Pancreas (tissue), 10 donors: ENCODE results near the gene C1orf167. TPM values are rescaled to one million over a fixed set of nuclear protein-coding genes. Genes with fewer than 3 reads are reported as not detected.

Source experiments
- ATAC-seq, 4 donors: fragments of 200-7000 bp; cut with Tn5 transposase; one replicate each; pipeline versions ENCODE4 v1.8.0 to v1.9.1; 2020; ENCODE audit warnings: mild to moderate bottlenecking in 4 of 4, moderate library complexity in 4 of 4
- DNase-seq, 6 donors: peaks; one replicate each; pipeline ENCODE4 v3.0.0-alpha.2; 2020
- FAIRE-seq: peaks from 2 replicates; lab custom pipeline; 2012; peaks lifted over from hg19 to GRCh38; lab: Jason Lieb, UNC
- H3K27ac ChIP-seq, 4 donors: fragments of 200-600 bp; sonication (generic); 1 replicate in 3 of 4; 2 replicates in 1 of 4; pipeline versions ENCODE4 v1.5.0 to v1.8.0; 2020
- H3K27me3 ChIP-seq, 4 donors: fragments of 200-600 bp; one replicate each; pipeline ENCODE4 v1.8.0; 2021
- H3K36me3 ChIP-seq, 3 donors: fragments of 200-600 bp; sonication (generic) in 1 of 3; one replicate each; pipeline versions ENCODE4 v1.5.0 to v1.8.0; 2020 to 2021
- H3K4me1 ChIP-seq, 3 donors: fragments of 200-600 bp; one replicate each; pipeline ENCODE4 v1.8.0; 2021
- H3K4me3 ChIP-seq, 4 donors: fragments of 200-600 bp; sonication (generic) in 2 of 4; one replicate each; pipeline versions ENCODE4 v1.5.0 to v1.8.0; 2020 to 2021
- H3K9me3 ChIP-seq, 4 donors: fragments of 200-600 bp; one replicate each; pipeline ENCODE4 v1.8.0; 2021
- WGBS, 2 donors: extraction: QIAGEN DNeasy Blood & Tissue Kit; methylation state at CpG; one replicate each; pipeline ENCODE4 v1.1.7; 2013; 5-methylcytosine and 5-hydroxymethylcytosine counted together
- intact Hi-C, 3 donors: fragments of 100-400 bp; cut with DNase I; formaldehyde crosslinking; loops; one replicate each; pipeline versions ENCODE4 v1.11.1 to v1.14.2; 2022
- polyA plus RNA-seq, 2 donors: library from polyadenylated mRNA; stranded (reverse); fragments of 200-250 nt; gene quantifications; one replicate each; pipeline ENCODE4 v1.2.3, GENCODE V29; 2013
- total RNA-seq, 6 donors: library from RNA; stranded (reverse); fragmentation: NEBNext Ultra II Directional in 4 of 6; extraction: Animal tissue kit (Norgen Biotek cat#: 25700) in 4 of 6; gene quantifications; one replicate each; pipeline versions ENCODE4 v1.2.1 to v1.2.4, GENCODE V29; 2021 to 2023
- TF ChIP-seq, protein P1 (sequence below), 4 donors: fragments of 200-600 bp; sonication (generic) in 3 of 4; IDR thresholded peaks; one replicate each; pipeline versions ENCODE4 v1.5.0 to v1.8.0; 2021; ENCODE audit warnings: antibody characterized with exemption in 4 of 4
- donor health status: healthy with polysubstance abuse.
- donor health status: DM: no; HTN: no; CAD: no; lungs with moderate emphysema.
- donor health status: DM: no; HTN: no; CAD: no.
- donor health status: control.
- donor health status: control.
- donor health status: Bipolar disorder and iron deficiency.
- donor health status: DM: yes; HTN: yes; CAD: no.
- donor health status: DM: no; HTN: no; CAD: no.
- donor health status: DM: no; HTN: no; CAD: no.
- donor health status: DM: yes; HTN: yes; CAD: no.

The C1orf167 gene
- total and polyA plus RNA-seq, 8 donors = 0.37 to 1.4 (median 0.85) TPM; not detected in 5

GRCh38 chr1:11719313-11720032 lies 42.5 kb upstream of the C1orf167 start:
- 8 to 10% methylated on average over 43 to 44 of the region's 44 CpGs for WGBS, 2 donors
- TF ChIP-seq, protein P1, sequence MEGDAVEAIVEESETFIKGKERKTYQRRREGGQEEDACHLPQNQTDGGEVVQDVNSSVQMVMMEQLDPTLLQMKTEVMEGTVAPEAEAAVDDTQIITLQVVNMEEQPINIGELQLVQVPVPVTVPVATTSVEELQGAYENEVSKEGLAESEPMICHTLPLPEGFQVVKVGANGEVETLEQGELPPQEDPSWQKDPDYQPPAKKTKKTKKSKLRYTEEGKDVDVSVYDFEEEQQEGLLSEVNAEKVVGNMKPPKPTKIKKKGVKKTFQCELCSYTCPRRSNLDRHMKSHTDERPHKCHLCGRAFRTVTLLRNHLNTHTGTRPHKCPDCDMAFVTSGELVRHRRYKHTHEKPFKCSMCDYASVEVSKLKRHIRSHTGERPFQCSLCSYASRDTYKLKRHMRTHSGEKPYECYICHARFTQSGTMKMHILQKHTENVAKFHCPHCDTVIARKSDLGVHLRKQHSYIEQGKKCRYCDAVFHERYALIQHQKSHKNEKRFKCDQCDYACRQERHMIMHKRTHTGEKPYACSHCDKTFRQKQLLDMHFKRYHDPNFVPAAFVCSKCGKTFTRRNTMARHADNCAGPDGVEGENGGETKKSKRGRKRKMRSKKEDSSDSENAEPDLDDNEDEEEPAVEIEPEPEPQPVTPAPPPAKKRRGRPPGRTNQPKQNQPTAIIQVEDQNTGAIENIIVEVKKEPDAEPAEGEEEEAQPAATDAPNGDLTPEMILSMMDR (IDR thresholded peaks at IDR 0.05) = peak; percentile 91 to 97 (median 94)

DNA sequence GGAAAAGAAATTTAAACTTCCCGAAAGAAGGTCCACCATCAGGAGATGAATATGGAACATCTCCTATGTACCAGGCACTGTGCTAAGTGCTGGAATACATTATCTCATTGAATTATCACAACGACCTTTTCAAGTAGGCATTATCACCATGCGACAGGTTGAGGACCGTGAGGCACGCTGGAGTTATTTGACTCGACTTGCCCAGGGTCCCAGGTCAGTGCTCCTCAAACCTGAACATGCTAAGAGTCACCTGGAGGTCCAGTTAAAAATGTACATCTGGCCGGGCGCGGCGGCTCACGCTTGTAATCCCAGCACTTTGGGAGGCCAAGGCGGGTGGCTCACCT lies 42.0 kb upstream of the C1orf167 start:
- ATAC-seq = no peak
- Histone ChIP-seq H3K4me1 (no peaks in the 10 kb centered on the region), H3K27me3 (no peaks in the 10 kb centered on the region), H3K4me3 (peak overlapping the region in 2 of 4 donors; percentile 38 to 50), H3K36me3 (no peaks in the 10 kb centered on the region), H3K9me3 (no peaks in the 10 kb centered on the region), H3K27ac (no peak overlapping the region)
- 40 to 43% methylated on average over 12 of the region's 12 CpGs for WGBS, 2 donors
- FAIRE-seq = no peak
- TF ChIP-seq, protein P1 (IDR thresholded peaks at IDR 0.05) = peak in 1 of 4 donors; percentile 25
- intact Hi-C loops = loop anchor here in 1 of 3 donors (10.0 kb wide), 1 partner anchor 65 kb away; the partner anchor contains the start of genes FBXO2 and FBXO44
- no peak for DNase-seq

More at GRCh38 chr1:11719313-11720032, 42.5 kb upstream of the C1orf167 start:
- intact Hi-C loops = loop anchor here in 2 of 3 donors (5.0 to 10.0 kb wide), 2 partner anchors 65 to 67 kb away; partner anchors contain the start of genes FBXO2 (in 2 of the 2) and FBXO44 (in 2 of the 2)
- DNase-seq = peak; percentile 60 to 92 (median 83)
- peak; percentile 78 to 96 (median 92) for ATAC-seq
- Histone ChIP-seq H3K36me3 (no peaks in the 10 kb centered on the region), H3K27ac (peak overlapping the region in 2 of 4 donors; percentile 57 to 66), H3K9me3 (no peaks in the 10 kb centered on the region), H3K4me1 (no peaks in the 10 kb centered on the region), H3K4me3 (peak overlapping the region in 3 of 4 donors; percentile 28 to 50 (median 38)), H3K27me3 (no peaks in the 10 kb centered on the region)
- FAIRE-seq = peak; percentile 34

DNA sequence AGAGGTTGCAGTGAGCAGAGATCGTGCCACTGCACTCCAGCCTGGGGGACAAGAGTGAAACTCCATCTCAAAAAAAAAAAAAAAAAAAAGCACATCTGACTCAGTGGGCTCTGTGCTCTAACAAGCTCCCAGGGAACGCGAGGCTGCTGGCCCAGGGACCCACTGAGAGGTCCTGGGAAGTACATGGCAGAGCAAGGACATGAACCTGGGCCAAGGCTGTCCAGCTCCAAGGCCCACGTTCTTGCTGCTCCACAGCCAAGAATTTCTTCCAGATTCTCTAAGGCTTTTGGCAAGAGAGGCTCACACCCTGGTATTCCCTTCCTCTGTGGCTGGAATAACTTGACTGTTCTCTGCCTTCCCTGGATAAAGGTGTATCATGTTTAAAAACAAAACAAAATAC lies 41.5 kb upstream of the C1orf167 start:
- no peak for FAIRE-seq

DNA sequence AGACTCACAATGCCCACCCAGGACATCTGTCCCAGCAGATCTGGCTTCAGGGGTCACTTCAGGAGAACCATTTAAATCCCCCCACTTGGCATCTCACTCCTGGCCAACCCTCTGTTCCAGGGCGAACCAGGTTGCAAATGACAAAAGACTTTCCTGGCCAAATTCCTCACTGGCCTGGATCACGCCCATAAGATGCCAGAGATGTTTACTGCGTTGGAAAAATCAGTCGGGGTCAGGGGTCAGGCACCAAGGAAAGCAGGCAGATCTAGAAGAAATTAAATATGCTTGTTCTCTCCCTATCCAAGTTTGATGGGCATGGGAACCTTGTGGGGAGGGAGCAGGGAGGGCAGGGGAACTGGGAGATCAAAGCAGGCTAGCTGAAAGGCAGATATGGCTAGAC lies 40.7 kb upstream of the C1orf167 start:
- no peak overlapping the region for H3K27ac ChIP-seq
- intact Hi-C loops = loop anchor here in 1 of 3 donors (10.0 kb wide), 1 partner anchor 67 kb away; the partner anchor contains the start of genes FBXO2 and FBXO44
- TF ChIP-seq, protein P1 (IDR thresholded peaks at IDR 0.05) = no peak
- ATAC-seq (no peak), DNase-seq (no peak), FAIRE-seq (no peak)
- no peaks in the 10 kb centered on the region for H3K4me1 ChIP-seq
- H3K4me3 ChIP-seq = no peak overlapping the region
- no peaks in the 10 kb centered on the region for H3K27me3 ChIP-seq
- H3K9me3 ChIP-seq = no peaks in the 10 kb centered on the region
- no peaks in the 10 kb centered on the region for H3K36me3 ChIP-seq
- 36 to 40% methylated on average over 4 of the region's 4 CpGs for WGBS, 2 donors

More for the DNA sequence above, 41.5 kb upstream of the C1orf167 start:
- DNase-seq = no peak
- H3K36me3 ChIP-seq = no peaks in the 10 kb centered on the region
- WGBS, 2 donors = 54 to 56% methylated on average over 4 of the region's 4 CpGs
- no peaks in the 10 kb centered on the region for H3K9me3 ChIP-seq
- H3K4me3 ChIP-seq = no peak overlapping the region
- H3K27me3 ChIP-seq = no peaks in the 10 kb centered on the region
- no peak for ATAC-seq
- H3K27ac ChIP-seq = no peak overlapping the region
- no peaks in the 10 kb centered on the region for H3K4me1 ChIP-seq
- intact Hi-C loops = loop anchor here in 1 of 3 donors (10.0 kb wide), 1 partner anchor 66 kb away; the partner anchor contains the start of genes FBXO2 and FBXO44
- TF ChIP-seq, protein P1 (IDR thresholded peaks at IDR 0.05) = no peak
